Loucy (cell line): ENCODE data around the gene SMIM29.

Source experiments
- CTCF ChIP-seq: fragments of 200-600 bp; sonication (generic); conservative IDR thresholded peaks from 2 replicates; pipeline ENCODE4 v1.5.1; 2014; ENCODE audit warnings: mild to moderate bottlenecking, antibody characterized with exemption, low read length
- EZH2phosphoT487 ChIP-seq: fragments of 200-600 bp; IDR thresholded peaks from 2 replicates; pipeline ENCODE4 v1.6.1; 2018; ENCODE audit warnings: antibody characterized with exemption, mild to moderate bottlenecking, moderate library complexity, borderline replicate concordance

DNA sequence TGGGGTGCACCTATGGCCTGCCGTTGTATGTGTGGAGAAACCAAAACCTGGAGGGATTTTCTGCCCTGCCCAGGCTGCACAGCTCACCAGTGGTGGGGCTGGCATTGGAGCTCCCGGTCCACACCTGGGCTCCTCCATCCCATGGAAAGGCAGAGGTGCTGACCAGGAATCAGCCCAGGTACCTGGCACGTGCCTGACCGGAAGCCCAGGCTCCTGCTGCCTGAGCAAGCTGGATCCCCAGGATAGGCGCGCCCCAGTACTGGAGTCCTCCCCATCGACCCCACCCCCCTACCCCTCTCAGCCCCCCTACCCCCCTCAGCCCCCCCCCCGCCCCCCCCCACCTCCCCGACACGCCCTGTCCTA is 52.0 kb downstream of the SMIM29 start:
- no peak for TF ChIP-seq CTCF
- TF ChIP-seq EZH2phosphoT487, result no peak
